Transverse colon (tissue), 4 donors: Measurements from ENCODE around the gene OGT. TPM values are rescaled to one million over a fixed set of nuclear protein-coding genes. Genes with fewer than 3 reads are reported as not detected.
"Not testable (repeated sequence)": the region's sequence is repeated elsewhere in the genome, so short reads cannot be mapped to it uniquely, and the experiment has no call there.

Experiments
- DNase-seq: peaks from one replicate; pipeline ENCODE4 v3.0.0-alpha.2; 2019
- H3K27ac ChIP-seq, 4 donors: fragments of 200-600 bp; sonication (generic); 2 replicates each; pipeline ENCODE4 v1.5.1; 2016 to 2018; ENCODE audit warnings: inconsistent platforms in 4 of 4
- H3K27me3 ChIP-seq: fragments of 200-600 bp; sonication (generic); 2 replicates; pipeline ENCODE4 v1.5.1; 2017; ENCODE audit warnings: inconsistent platforms
- H3K36me3 ChIP-seq, 4 donors: fragments of 200-600 bp; sonication (generic); 2 replicates each; pipeline ENCODE4 v1.5.1; 2017 to 2019; ENCODE audit warnings: inconsistent platforms in 4 of 4
- H3K4me1 ChIP-seq, 4 donors: fragments of 200-600 bp; sonication (generic); 2 replicates each; pipeline ENCODE4 v1.5.1; 2017 to 2020; ENCODE audit warnings: inconsistent platforms in 4 of 4
- H3K4me3 ChIP-seq, 4 donors: fragments of 200-600 bp; sonication (generic); 1 replicate in 1 of 4; 2 replicates in 3 of 4; pipeline versions ENCODE4 v1.5.1 to v1.6.1; 2017 to 2019; ENCODE audit warnings: inconsistent platforms in 4 of 4
- H3K9me3 ChIP-seq, 2 donors: fragments of 200-600 bp; sonication (generic); 2 replicates each; pipeline ENCODE4 v1.5.1; 2017 to 2019; ENCODE audit warnings: inconsistent platforms in 2 of 2
- CTCF ChIP-seq, 5 experiments: fragments of 200-600 bp in 3 of 5; fragments of 450-650 bp in 2 of 5; sonication (generic) in 3 of 5; IDR thresholded peaks; 1 replicate in 2 of 5; 2 replicates in 3 of 5; pipeline ENCODE4 v1.5.1; 2016 to 2017; ENCODE audit warnings: antibody characterized with exemption in 5 of 5, inconsistent platforms in 3 of 5, mild to moderate bottlenecking in 2 of 5, moderate library complexity in 1 of 5
- EP300 ChIP-seq: sonication (generic); formaldehyde crosslinking; IDR thresholded peaks from one replicate; pipeline ENCODE4 v1.6.1; 2017; ENCODE audit warnings: antibody characterized with exemption, low read depth
- POLR2A ChIP-seq: fragments of 450-650 bp; IDR thresholded peaks from one replicate; pipeline ENCODE4 v1.6.1; 2016; ENCODE audit warnings: antibody characterized with exemption, mild to moderate bottlenecking, moderate library complexity
- POLR2AphosphoS5 ChIP-seq, 3 donors: sonication (generic); formaldehyde crosslinking; IDR thresholded peaks; one replicate each; pipeline ENCODE4 v1.6.1; 2016; ENCODE audit warnings: antibody characterized with exemption in 3 of 3
- WGBS, 2 donors: methylation state at CpG; one replicate each; pipeline ENCODE4 v1.1.5; 2018; ENCODE audit warnings: low coverage in 1 of 2; 5-methylcytosine and 5-hydroxymethylcytosine counted together
- in situ Hi-C, 4 donors: fragments of 200-750 bp; cut with MboI; loops; one replicate each; pipeline versions ENCODE4 v1.15.0 to v1.15.1; 2017; ENCODE audit warnings: low sequenced_read_pairs in 3 of 4, low pct_ligation_motif_present in 1 of 4, low pct_unique_long_range_greater_than_20kb in 1 of 4
- intact Hi-C: fragments of 100-400 bp; cut with DNase I; formaldehyde crosslinking; loops from one replicate; pipeline ENCODE4 v1.15.1; 2023; ENCODE audit warnings: low total_unique reads
- total RNA-seq, 4 donors: library from RNA; depleted of rRNA; stranded (reverse); fragments of >200 nt; gene quantifications; one replicate each; pipeline ENCODE4 v1.1.0, GENCODE V29; 2016

The OGT gene
- total RNA-seq, 4 donors from 2014 or later = 146 to 307 (median 237) TPM

- H3K4me3 ChIP-seq = no peak overlapping the region
- no peak overlapping the region for H3K27ac ChIP-seq
- TF ChIP-seq POLR2AphosphoS5 (IDR thresholded peaks at IDR 0.05) = no peak
- TF ChIP-seq EP300 = no peak
- H3K4me1 ChIP-seq = no peaks in the 10 kb centered on the region
- no peaks in the 10 kb centered on the region for H3K27me3 ChIP-seq
- in situ Hi-C loops (no loop called here), intact Hi-C loops (no loop called here)
- no peak for DNase-seq
- H3K9me3 ChIP-seq = no peaks in the 10 kb centered on the region
- WGBS, 2 donors = 78 to 80% methylated on average over 1 to 3 of the region's 3 CpGs
- peaks cover 0 to 6% (median 0%) of the 10 kb centered on the region in 4 donors for H3K36me3 ChIP-seq
Observed at GRCh38 chrX:71609095-71609750, 76.3 kb downstream of the OGT start.

GRCh38 chrX:71611736-71612135, 78.8 kb downstream of the OGT start:
- H3K4me3 ChIP-seq, intact Hi-C loops, H3K27ac ChIP-seq, H3K9me3 ChIP-seq, H3K36me3 ChIP-seq, H3K27me3 ChIP-seq, in situ Hi-C loops, DNase-seq, H3K4me1 ChIP-seq: not testable (repeated sequence)
- WGBS, 2 donors = 91% methylated on average over 9 of the region's 9 CpGs; no CpG with 5 or more reads in 1 of the 2 donors

- Histone ChIP-seq H3K4me1 (peaks cover 0 to 5% (median 1%) of the 10 kb centered on the region in 4 donors), H3K9me3 (no peaks in the 10 kb centered on the region), H3K4me3 (no peak overlapping the region), H3K36me3 (peaks cover 0 to 6% (median 0%) of the 10 kb centered on the region in 4 donors), H3K27me3 (no peaks in the 10 kb centered on the region), H3K27ac (no peak overlapping the region)
- 83% methylated on average over 8 of the region's 8 CpGs; no CpG with 5 or more reads in 1 of the 2 donors for WGBS, 2 donors
- intact Hi-C loops (no loop called here), in situ Hi-C loops (no loop called here)
- no peak for TF ChIP-seq POLR2A
- no peak for TF ChIP-seq CTCF (IDR thresholded peaks at IDR 0.05)
- TF ChIP-seq POLR2AphosphoS5 (IDR thresholded peaks at IDR 0.05) = no peak
- TF ChIP-seq EP300 = no peak
- no peak for DNase-seq
Observed at GRCh38 chrX:71612256-71612655, 79.4 kb downstream of the OGT start.

GRCh38 chrX:71615056-71615455, 82.2 kb downstream of the OGT start:
- WGBS, 2 donors = 97% methylated on average over 4 of the region's 4 CpGs; no CpG with 5 or more reads in 1 of the 2 donors
- Histone ChIP-seq H3K27me3 (no peaks in the 10 kb centered on the region), H3K27ac (no peak overlapping the region), H3K4me3 (no peak overlapping the region), H3K36me3 (peaks cover 0 to 6% (median 0%) of the 10 kb centered on the region in 4 donors), H3K4me1 (peaks cover 0 to 15% (median 13%) of the 10 kb centered on the region in 4 donors), H3K9me3 (no peaks in the 10 kb centered on the region)
- in situ Hi-C loops = no loop called here
- TF ChIP-seq CTCF (IDR thresholded peaks at IDR 0.05) = no peak
- no peak for TF ChIP-seq EP300
- no peak for TF ChIP-seq POLR2A
- TF ChIP-seq POLR2AphosphoS5 (IDR thresholded peaks at IDR 0.05) = no peak
- no peak for DNase-seq
- intact Hi-C loops = no loop called here

- no peak for TF ChIP-seq EP300
- no peak for TF ChIP-seq CTCF (IDR thresholded peaks at IDR 0.05)
- TF ChIP-seq POLR2AphosphoS5 (IDR thresholded peaks at IDR 0.05) = no peak
- no peak for TF ChIP-seq POLR2A
- in situ Hi-C loops (no loop called here), intact Hi-C loops (no loop called here)
- peak overlapping the region in 3 of 4 donors; percentile 34 to 84 (median 82) for H3K27ac ChIP-seq
- peaks cover 0 to 17% (median 13%) of the 10 kb centered on the region in 4 donors for H3K4me1 ChIP-seq
- no peaks in the 10 kb centered on the region for H3K9me3 ChIP-seq
- H3K27me3 ChIP-seq = no peaks in the 10 kb centered on the region
- DNase-seq = no peak
- no peak overlapping the region for H3K4me3 ChIP-seq
- WGBS, 2 donors = 67% methylated on average over 10 of the region's 10 CpGs; no CpG with 5 or more reads in 1 of the 2 donors
- peaks cover 0 to 3% (median 0%) of the 10 kb centered on the region in 4 donors for H3K36me3 ChIP-seq
Observed at GRCh38 chrX:71615954-71616353, 83.0 kb downstream of the OGT start.
